Mesenchymal stem cell (in vitro differentiated cells and primary cell): Measurements from ENCODE around the gene CTSC.
"Not testable (repeated sequence)": the region's sequence is repeated elsewhere in the genome, so short reads cannot be mapped to it uniquely, and the experiment has no call there.

Experiments
- DNase-seq: peaks from one replicate; pipeline ENCODE4 v3.0.0-alpha.2; 2013
- H2AFZ ChIP-seq: one replicate; pipeline ENCODE4 v1.6.1; 2013; ENCODE audit warnings: low read depth, mild to moderate bottlenecking, control low read depth, inconsistent platforms, low read length, moderate library complexity
- H2AK5ac ChIP-seq: 2 replicates; pipeline ENCODE4 v1.6.1; 2013; ENCODE audit warnings: low read length, moderate library complexity, mild to moderate bottlenecking, inconsistent platforms; ENCODE audit not compliant: severe bottlenecking
- H2BK120ac ChIP-seq: one replicate; pipeline ENCODE4 v1.6.1; 2013; ENCODE audit warnings: low read depth, mild to moderate bottlenecking, inconsistent platforms, low read length, moderate library complexity
- H2BK12ac ChIP-seq, 2 experiments: one replicate each; pipeline ENCODE4 v1.6.1; 2013; ENCODE audit warnings: inconsistent platforms in 2 of 2, low read length in 2 of 2, mild to moderate bottlenecking in 2 of 2, moderate library complexity in 2 of 2, control low read depth in 1 of 2
- H2BK15ac ChIP-seq: one replicate; pipeline ENCODE4 v1.6.1; 2013; ENCODE audit warnings: mild to moderate bottlenecking, low read depth, inconsistent platforms; ENCODE audit not compliant: poor library complexity, severe bottlenecking
- H2BK5ac ChIP-seq: 2 replicates; pipeline ENCODE4 v1.6.1; 2013; ENCODE audit warnings: low read depth, mild to moderate bottlenecking, low read length, control low read depth, inconsistent platforms; ENCODE audit not compliant: poor library complexity, severe bottlenecking
- H3K14ac ChIP-seq, 2 experiments: one replicate each; pipeline ENCODE4 v1.6.1; 2013; ENCODE audit warnings: inconsistent platforms in 2 of 2, low read length in 2 of 2, control low read depth in 1 of 2, mild to moderate bottlenecking in 1 of 2, moderate library complexity in 1 of 2
- H3K18ac ChIP-seq, 2 experiments: one replicate each; pipeline ENCODE4 v1.6.1; 2013; ENCODE audit warnings: inconsistent platforms in 2 of 2, low read length in 2 of 2, control low read depth in 1 of 2, low read depth in 1 of 2, mild to moderate bottlenecking in 1 of 2
- H3K23ac ChIP-seq, 2 experiments: one replicate each; pipeline ENCODE4 v1.6.1; 2013; ENCODE audit warnings: inconsistent platforms in 2 of 2, low read length in 2 of 2, mild to moderate bottlenecking in 2 of 2, moderate library complexity in 2 of 2, control low read depth in 1 of 2
- H3K27ac ChIP-seq: 2 replicates; pipeline ENCODE4 v1.5.1; 2013; ENCODE audit warnings: mild to moderate bottlenecking, moderate library complexity, low read length, control low read depth, inconsistent platforms; ENCODE audit not compliant: poor library complexity, severe bottlenecking
- H3K27me3 ChIP-seq, 2 experiments: 2 replicates each; pipeline versions ENCODE4 v1.6.1 to v1.7.0; 2013; ENCODE audit warnings: low read length in 2 of 2, mild to moderate bottlenecking in 2 of 2, moderate library complexity in 2 of 2, control low read depth in 1 of 2, inconsistent platforms in 1 of 2; ENCODE audit not compliant: control insufficient read depth in 1 of 2, insufficient read depth in 1 of 2
- H3K36me3 ChIP-seq, 2 experiments: 2 replicates each; pipeline versions ENCODE4 v1.6.1 to v1.7.0; 2013; ENCODE audit warnings: low read length in 2 of 2, control low read depth in 1 of 2, inconsistent platforms in 1 of 2, low read depth in 1 of 2, mild to moderate bottlenecking in 1 of 2; ENCODE audit not compliant: insufficient read depth in 2 of 2, control insufficient read depth in 1 of 2
- H3K4ac ChIP-seq, 2 experiments: one replicate each; pipeline ENCODE4 v1.6.1; 2013; ENCODE audit warnings: inconsistent platforms in 2 of 2, low read length in 2 of 2, mild to moderate bottlenecking in 2 of 2, moderate library complexity in 2 of 2, control low read depth in 1 of 2, low read depth in 1 of 2
- H3K4me1 ChIP-seq: 2 replicates; pipeline ENCODE4 v1.6.1; 2013; ENCODE audit warnings: low read depth, low read length, control low read depth; ENCODE audit not compliant: control insufficient read depth, insufficient read depth
- H3K4me2 ChIP-seq: 2 replicates; pipeline ENCODE4 v1.6.1; 2013; ENCODE audit warnings: low read length, mild to moderate bottlenecking, inconsistent platforms; ENCODE audit not compliant: poor library complexity, severe bottlenecking
- H3K4me3 ChIP-seq, 2 experiments: 2 replicates each; pipeline versions ENCODE4 v1.5.1 to v1.7.0; 2013; ENCODE audit warnings: low read length in 2 of 2, mild to moderate bottlenecking in 2 of 2, control low read depth in 1 of 2, low read depth in 1 of 2; ENCODE audit not compliant: insufficient read depth in 1 of 2
- H3K79me1 ChIP-seq: replicated peaks from 2 replicates; pipeline ENCODE4 v1.6.1; 2013; ENCODE audit warnings: mild to moderate bottlenecking, control low read depth, low read length, inconsistent platforms; ENCODE audit not compliant: poor library complexity, severe bottlenecking
- H3K9ac ChIP-seq: 2 replicates; pipeline ENCODE4 v1.7.0; 2013; ENCODE audit warnings: mild to moderate bottlenecking, low read length, moderate library complexity
- H3K9me3 ChIP-seq: 2 replicates; pipeline ENCODE4 v1.7.0; 2013; ENCODE audit warnings: mild to moderate bottlenecking, low read length; ENCODE audit not compliant: control insufficient read depth
- H4K8ac ChIP-seq: one replicate; pipeline ENCODE4 v1.6.1; 2013; ENCODE audit warnings: inconsistent platforms, mild to moderate bottlenecking, low read length, moderate library complexity
- H4K91ac ChIP-seq: one replicate; pipeline ENCODE4 v1.6.1; 2013; ENCODE audit warnings: mild to moderate bottlenecking, low read length, inconsistent platforms
- WGBS: methylation state at CpG from one replicate; pipeline ENCODE4 v1.1.7; 2013; ENCODE audit warnings: mixed read lengths; 5-methylcytosine and 5-hydroxymethylcytosine counted together

Gene CTSC

DNA sequence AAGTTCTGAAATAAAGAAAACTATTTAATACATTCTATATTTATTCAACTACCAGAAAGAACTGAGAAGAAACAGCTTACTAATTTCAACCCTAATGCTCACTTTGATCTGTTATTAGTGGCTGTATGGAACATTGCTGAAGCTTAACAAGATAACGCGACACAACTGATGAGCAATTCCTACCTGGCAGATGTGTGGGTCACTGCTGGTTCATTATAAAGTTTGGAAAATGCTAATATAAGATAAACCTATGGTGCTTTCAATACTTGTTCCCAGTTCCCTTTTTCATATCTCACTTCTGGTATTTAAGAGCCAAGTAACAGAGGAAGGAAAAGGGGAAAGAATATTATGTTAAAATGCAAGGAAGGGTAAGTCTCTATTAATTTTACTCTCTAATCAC is 10.5 kb downstream of the CTSC start:
- 92% methylated on average over 2 of the region's 2 CpGs for WGBS
- H2BK15ac ChIP-seq, result no peak overlapping the region
- H3K14ac ChIP-seq, result no peak overlapping the region
- H4K91ac ChIP-seq, result no peak overlapping the region
- H3K27me3 ChIP-seq, result no peaks in the 10 kb centered on the region
- H2BK12ac ChIP-seq, result no peak overlapping the region
- no peak overlapping the region for H4K8ac ChIP-seq
- no peak overlapping the region for H3K4me2 ChIP-seq
- no peak overlapping the region for H3K9ac ChIP-seq
- peaks cover 12 to 63% of the 10 kb centered on the region in 2 experiments for H3K36me3 ChIP-seq
- H2BK5ac ChIP-seq, result no peak overlapping the region
- H2AFZ ChIP-seq, result no peak overlapping the region
- no peak for DNase-seq
- no peak overlapping the region for H3K23ac ChIP-seq
- H3K18ac ChIP-seq, result no peak overlapping the region
- no peak overlapping the region for H2BK120ac ChIP-seq
- peaks cover 14% of the 10 kb centered on the region for H3K79me1 ChIP-seq
- H3K27ac ChIP-seq, result no peak overlapping the region
- no peaks in the 10 kb centered on the region for H3K4me1 ChIP-seq
- H2AK5ac ChIP-seq, result no peak overlapping the region
- no peak overlapping the region for H3K4me3 ChIP-seq
- H3K4ac ChIP-seq, result no peak overlapping the region
- no peaks in the 10 kb centered on the region for H3K9me3 ChIP-seq

DNA sequence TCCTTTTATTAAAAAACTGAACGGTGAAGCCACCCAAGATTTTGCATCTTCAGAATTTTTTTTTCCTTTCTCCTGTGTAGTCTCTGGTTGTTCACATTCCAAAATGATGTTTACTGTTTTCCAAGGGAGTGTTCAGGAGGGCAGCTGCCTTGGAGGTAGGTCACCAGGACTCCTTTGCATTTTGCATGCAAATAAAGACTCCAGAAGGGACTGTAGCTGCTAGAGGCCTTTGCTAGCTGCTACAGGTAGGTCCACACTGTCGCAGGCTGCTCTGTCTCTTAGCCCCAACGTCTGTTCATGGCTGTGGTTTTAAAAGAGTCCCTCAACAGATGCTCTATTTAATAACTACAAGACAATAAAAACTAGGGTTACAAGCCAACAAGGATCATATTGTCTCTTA is 11.4 kb downstream of the CTSC start:
- Histone ChIP-seq H3K9ac (no peak overlapping the region), H3K4me1 (peaks cover 1% of the 10 kb centered on the region), H2AFZ (no peak overlapping the region), H3K9me3 (no peaks in the 10 kb centered on the region), H4K8ac (no peak overlapping the region), H4K91ac (no peak overlapping the region), H3K4me2 (no peak overlapping the region), H2AK5ac (no peak overlapping the region), H2BK5ac (no peak overlapping the region), H2BK15ac (no peak overlapping the region), H3K14ac (no peak overlapping the region), H3K36me3 (peaks cover 8 to 56% of the 10 kb centered on the region in 2 experiments), H3K18ac (no peak overlapping the region), H3K23ac (no peak overlapping the region), H3K27ac (no peak overlapping the region), H3K27me3 (no peaks in the 10 kb centered on the region), H2BK120ac (no peak overlapping the region), H3K4me3 (no peak overlapping the region), H3K79me1 (peaks cover 11% of the 10 kb centered on the region), H2BK12ac (no peak overlapping the region), H3K4ac (no peak overlapping the region)
- 100% methylated on average over 1 of the region's 3 CpGs for WGBS
- no peak for DNase-seq

DNA sequence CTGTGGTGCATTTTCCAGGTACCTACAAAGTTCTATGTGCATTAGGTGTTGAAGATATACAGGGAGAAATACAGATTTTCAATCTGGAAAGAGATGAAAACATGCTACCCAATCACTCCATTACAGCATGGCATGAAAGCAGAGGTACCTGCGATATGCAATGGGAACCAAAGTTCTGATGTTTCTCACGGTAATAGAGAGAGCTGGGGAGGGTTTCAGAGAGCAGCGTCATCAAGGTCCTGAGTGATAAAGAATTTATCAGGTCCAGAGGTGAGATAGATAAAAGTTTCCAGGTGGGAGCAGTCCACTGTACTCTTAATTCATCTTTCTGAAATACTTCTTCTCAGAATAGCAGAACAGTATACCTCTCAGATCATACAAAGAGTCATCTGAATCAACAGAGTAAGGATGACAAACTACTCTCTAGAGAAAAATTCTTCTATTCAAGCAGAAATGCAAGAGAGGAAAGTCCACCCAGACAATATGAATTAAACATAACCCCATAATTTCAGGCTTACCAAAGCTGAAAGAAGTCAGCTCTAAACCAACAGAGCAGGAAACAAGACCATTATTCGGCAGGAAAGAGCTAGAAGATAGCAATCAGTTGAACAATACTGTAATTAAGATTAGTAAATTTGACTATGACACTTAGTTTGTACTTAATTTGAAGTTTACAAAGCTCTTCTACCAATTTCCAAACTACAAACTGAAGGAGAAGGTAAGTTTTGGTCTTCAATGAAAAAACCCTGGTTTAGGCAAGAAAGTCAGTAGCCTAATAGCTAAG is 12.8 kb downstream of the CTSC start:
- no peak overlapping the region for H2AK5ac ChIP-seq
- WGBS, result 100% methylated on average over 2 of the region's 4 CpGs
- no peak overlapping the region for H3K9ac ChIP-seq
- no peaks in the 10 kb centered on the region for H3K9me3 ChIP-seq
- peaks cover 1% of the 10 kb centered on the region for H3K4me1 ChIP-seq
- peaks cover 11% of the 10 kb centered on the region for H3K79me1 ChIP-seq
- H2BK5ac ChIP-seq, result no peak overlapping the region
- DNase-seq, result no peak
- H3K23ac ChIP-seq, result no peak overlapping the region
- H3K4ac ChIP-seq, result no peak overlapping the region
- H3K4me2 ChIP-seq, result no peak overlapping the region
- H2BK120ac ChIP-seq, result no peak overlapping the region
- no peak overlapping the region for H3K27ac ChIP-seq
- no peak overlapping the region for H3K18ac ChIP-seq
- H4K8ac ChIP-seq, result no peak overlapping the region
- no peak overlapping the region for H4K91ac ChIP-seq
- no peak overlapping the region for H2BK12ac ChIP-seq
- H3K4me3 ChIP-seq, result no peak overlapping the region
- H2AFZ ChIP-seq, result no peak overlapping the region
- H2BK15ac ChIP-seq, result no peak overlapping the region
- H3K27me3 ChIP-seq, result no peaks in the 10 kb centered on the region
- no peak overlapping the region for H3K14ac ChIP-seq
- H3K36me3 ChIP-seq, result peaks cover 5 to 46% of the 10 kb centered on the region in 2 experiments

DNA sequence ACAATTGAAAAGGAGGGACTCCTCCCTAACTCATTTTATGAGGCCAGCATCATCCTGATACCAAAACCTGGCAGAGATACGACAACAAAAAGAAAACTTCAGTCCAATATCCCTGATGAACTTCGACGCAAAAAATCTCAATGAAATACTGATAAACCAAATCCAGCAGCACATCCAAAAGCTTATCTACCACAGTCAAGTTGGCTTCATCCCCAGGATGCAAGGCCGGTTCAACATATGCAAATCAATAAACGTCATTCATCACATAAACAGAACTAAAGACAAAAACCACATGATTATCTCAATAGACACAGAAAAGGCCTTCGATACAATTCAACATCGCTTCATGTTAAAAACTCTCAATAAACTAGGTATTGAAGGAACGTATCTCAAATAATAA is 14.7 kb downstream of the CTSC start:
- H2BK120ac ChIP-seq, H3K18ac ChIP-seq, H3K4me1 ChIP-seq, H3K4me2 ChIP-seq, H2BK15ac ChIP-seq, H3K9ac ChIP-seq, H4K91ac ChIP-seq, H3K9me3 ChIP-seq, DNase-seq, H2BK5ac ChIP-seq, H3K27me3 ChIP-seq, H3K4me3 ChIP-seq, H2AK5ac ChIP-seq, H2AFZ ChIP-seq, H3K23ac ChIP-seq, H3K27ac ChIP-seq, H3K4ac ChIP-seq, H4K8ac ChIP-seq, H3K14ac ChIP-seq, H2BK12ac ChIP-seq: not testable (repeated sequence)
- peaks cover 10% of the 10 kb centered on the region for H3K79me1 ChIP-seq
- WGBS, result 96% methylated on average over 8 of the region's 8 CpGs
- H3K36me3 ChIP-seq, result peaks cover 3 to 39% of the 10 kb centered on the region in 2 experiments
